Right lobe of liver (tissue), 6 donors: ENCODE measurements around the gene ZNF778. TPM values are rescaled to one million over a fixed set of nuclear protein-coding genes. Genes with fewer than 3 reads are reported as not detected.

Source experiments
- ATAC-seq, 4 donors: fragments of 200-7000 bp; cut with Tn5 transposase; one replicate each; pipeline ENCODE4 v1.9.1; 2020; ENCODE audit warnings: mild to moderate bottlenecking in 4 of 4, moderate library complexity in 4 of 4
- DNase-seq, 3 donors: peaks; one replicate each; pipeline ENCODE4 v3.0.0-alpha.2; 2020
- H3K27ac ChIP-seq, 3 donors: fragments of 200-600 bp; one replicate each; pipeline ENCODE4 v1.8.0; 2022
- H3K27me3 ChIP-seq, 2 donors: fragments of 200-600 bp; one replicate each; pipeline ENCODE4 v1.8.0; 2022
- H3K36me3 ChIP-seq, 4 donors: fragments of 200-600 bp; sonication (generic) in 1 of 4; one replicate each; pipeline versions ENCODE4 v1.5.1 to v1.8.0; 2017 to 2022; ENCODE audit warnings: control low read depth in 1 of 4
- H3K4me1 ChIP-seq, 4 donors: fragments of 200-600 bp; sonication (generic) in 1 of 4; one replicate each; pipeline versions ENCODE4 v1.5.1 to v1.8.0; 2017 to 2022; ENCODE audit warnings: control low read depth in 1 of 4
- H3K4me3 ChIP-seq, 3 donors: fragments of 200-600 bp; one replicate each; pipeline ENCODE4 v1.8.0; 2022
- H3K9me3 ChIP-seq, 4 donors: fragments of 200-600 bp; sonication (generic) in 1 of 4; one replicate each; pipeline versions ENCODE4 v1.5.1 to v1.8.0; 2017 to 2022; ENCODE audit warnings: control low read depth in 1 of 4
- CTCF ChIP-seq, 4 donors: fragments of 200-600 bp in 3 of 4; fragments of 450-650 bp in 1 of 4; IDR thresholded peaks; one replicate each; pipeline versions ENCODE4 v1.5.1 to v1.8.0; 2016 to 2022; ENCODE audit warnings: antibody characterized with exemption in 4 of 4, mild to moderate bottlenecking in 2 of 4
- POLR2A ChIP-seq: fragments of 450-650 bp; IDR thresholded peaks from one replicate; pipeline ENCODE4 v1.6.1; 2017; ENCODE audit warnings: antibody characterized with exemption, mild to moderate bottlenecking
- WGBS: methylation state at CpG from one replicate; pipeline ENCODE4 v1.1.6; 2018; ENCODE audit warnings: low coverage, low lambda C conversion rate; ENCODE audit not compliant: insufficient coverage; ENCODE audit errors: missing lambda C conversion rate; 5-methylcytosine and 5-hydroxymethylcytosine counted together
- intact Hi-C, 2 donors: fragments of 100-400 bp; cut with DNase I; formaldehyde crosslinking; loops; one replicate each; pipeline versions ENCODE4 v1.11.2 to v1.14.1; 2022
- total RNA-seq, 6 experiments: library from RNA; depleted of rRNA in 2 of 6; stranded (reverse); fragments of >200 nt in 2 of 6; fragmentation: NEBNext Ultra II Directional in 3 of 6; extraction: Animal tissue kit (Norgen Biotek cat#: 25700) in 3 of 6; gene quantifications; one replicate each; pipeline versions ENCODE4 v1.1.0 to v1.2.4, GENCODE V29; 2016 to 2023
- donor health status: DM: no; HTN: yes; CAD: no.
- donor health status: DM: no; HTN: no; CAD: no.
- donor health status: DM: no; HTN: no; CAD: no.
- donor health status: DM: no; HTN: yes; CAD: no.
- donor health status: DM: no; HTN: yes; CAD: no.

The ZNF778 gene
- total RNA-seq, 6 experiments from 2014 or later = 2.3 to 11.2 (median 3.1) TPM

- DNase-seq = no peak
- no peak for TF ChIP-seq POLR2A
- TF ChIP-seq CTCF (IDR thresholded peaks at IDR 0.05) = no peak
These were observed 40.8 kb upstream of the ZNF778 start for GRCh38 chr16:89176717-89177116.

GRCh38 chr16:89177501-89177900 is 40.0 kb upstream of the ZNF778 start:
- Histone ChIP-seq H3K27ac (no peak overlapping the region), H3K27me3 (no peaks in the 10 kb centered on the region), H3K36me3 (no peaks in the 10 kb centered on the region), H3K4me1 (no peaks in the 10 kb centered on the region), H3K4me3 (no peak overlapping the region), H3K9me3 (no peaks in the 10 kb centered on the region)
- no peak for ATAC-seq
- intact Hi-C loops = no loop called here
- TF ChIP-seq CTCF (IDR thresholded peaks at IDR 0.05) (no peak), POLR2A (no peak)
- DNase-seq = no peak
- 20% methylated on average over 1 of the region's 12 CpGs for WGBS

More at GRCh38 chr16:89176717-89177116, 40.8 kb upstream of the ZNF778 start:
- H3K9me3 ChIP-seq = no peaks in the 10 kb centered on the region
- WGBS = 60% methylated on average over 1 of the region's 9 CpGs
- H3K4me3 ChIP-seq = no peak overlapping the region
- no peaks in the 10 kb centered on the region for H3K4me1 ChIP-seq
- ATAC-seq = no peak
- H3K27me3 ChIP-seq = no peaks in the 10 kb centered on the region
- no peaks in the 10 kb centered on the region for H3K36me3 ChIP-seq
- H3K27ac ChIP-seq = no peak overlapping the region
- intact Hi-C loops = no loop called here

- 60% methylated on average over 3 of the region's 24 CpGs for WGBS
- Histone ChIP-seq H3K9me3 (no peaks in the 10 kb centered on the region), H3K27ac (no peak overlapping the region), H3K27me3 (no peaks in the 10 kb centered on the region), H3K4me3 (no peak overlapping the region), H3K4me1 (no peaks in the 10 kb centered on the region), H3K36me3 (no peaks in the 10 kb centered on the region)
- ATAC-seq (no peak), DNase-seq (no peak)
- TF ChIP-seq CTCF (IDR thresholded peaks at IDR 0.05) (no peak), POLR2A (no peak)
- intact Hi-C loops = no loop called here
These were observed 38.9 kb upstream of the ZNF778 start for GRCh38 chr16:89178453-89179147.

GRCh38 chr16:89179148-89179484 is 38.4 kb upstream of the ZNF778 start:
- ATAC-seq = no peak
- Histone ChIP-seq H3K4me1 (no peaks in the 10 kb centered on the region), H3K9me3 (no peaks in the 10 kb centered on the region), H3K27me3 (no peaks in the 10 kb centered on the region), H3K27ac (no peak overlapping the region), H3K36me3 (no peaks in the 10 kb centered on the region), H3K4me3 (no peak overlapping the region)
- no peak for TF ChIP-seq CTCF (IDR thresholded peaks at IDR 0.05)
- no peak for TF ChIP-seq POLR2A
- no CpG with 5 or more reads among the region's 19 CpGs for WGBS
- intact Hi-C loops = no loop called here
- DNase-seq = no peak
